ENCODE measurements around the gene MAP3K21.

MAP3K21 gene

GRCh38 chr1:233304489-233305102 lies 22.9 kb upstream of the MAP3K21 start:
- no peak overlapping the region for H3K27ac ChIP-seq
- TF ChIP-seq ZFX (IDR thresholded peaks at IDR 0.05) (no peak), CTCF (conservative IDR thresholded peaks at IDR 0.05) (peak; percentile 94)

GRCh38 chr1:233313434-233314155 lies 13.9 kb upstream of the MAP3K21 start:
- H3K27ac ChIP-seq = no peak overlapping the region
- TF ChIP-seq CTCF (conservative IDR thresholded peaks at IDR 0.05) (no peak), ZFX (IDR thresholded peaks at IDR 0.05) (no peak)

DNA sequence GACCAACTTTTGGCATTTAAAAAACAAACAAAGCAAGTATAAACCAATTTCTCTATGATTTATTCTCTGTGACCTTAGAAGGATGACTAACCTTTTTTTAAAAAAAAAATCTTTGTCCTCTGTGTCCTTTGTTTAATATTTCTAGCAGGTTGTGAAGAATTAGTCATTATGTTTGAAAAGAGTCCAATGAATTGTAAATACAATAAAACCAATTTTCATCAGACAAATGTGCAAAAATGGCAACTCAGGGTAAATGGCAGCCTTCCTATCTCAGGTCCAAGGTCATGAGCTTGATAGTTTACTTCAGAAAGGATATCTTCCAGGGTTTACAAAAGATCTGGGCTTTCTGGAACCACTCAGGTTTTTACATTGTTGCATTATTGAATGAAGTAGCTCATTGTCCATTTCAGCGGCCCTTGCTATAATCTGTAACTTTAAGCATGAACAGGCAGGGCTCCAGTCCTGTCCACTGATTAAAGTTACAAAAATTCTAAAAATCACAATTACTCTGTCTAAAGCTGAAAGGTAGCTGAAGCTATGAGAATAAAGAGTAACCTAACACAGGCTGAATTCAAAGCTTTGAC lies 11.7 kb upstream of the MAP3K21 start:
- TF ChIP-seq CTCF (conservative IDR thresholded peaks at IDR 0.05) (no peak), ZFX (IDR thresholded peaks at IDR 0.05) (no peak)
- no peak overlapping the region for H3K27ac ChIP-seq

- TF ChIP-seq CTCF (conservative IDR thresholded peaks at IDR 0.05) (no peak), ZFX (IDR thresholded peaks at IDR 0.05) (no peak)
- H3K27ac ChIP-seq = no peak overlapping the region
Measured at GRCh38 chr1:233316473-233316872, 11.1 kb upstream of the MAP3K21 start.

DNA sequence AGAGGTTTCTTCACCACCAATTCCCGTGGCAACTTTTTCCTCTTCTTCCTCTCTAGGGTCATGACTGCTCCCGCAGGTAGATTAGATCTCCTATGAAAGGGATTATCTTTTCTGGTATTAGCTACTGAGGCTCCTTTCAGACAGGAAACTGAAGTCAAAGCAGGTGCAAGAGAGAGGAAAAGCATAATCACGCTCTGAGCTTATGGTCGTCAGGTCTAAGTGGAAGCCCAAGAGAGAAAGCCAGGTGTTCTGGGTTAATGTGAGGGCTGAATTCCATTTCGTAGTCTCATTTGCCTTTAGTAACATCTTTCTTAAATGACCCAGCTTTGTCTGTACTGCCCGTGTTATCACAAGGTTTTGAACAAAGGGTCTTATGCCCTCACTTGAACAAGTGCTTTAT lies 8.3 kb upstream of the MAP3K21 start:
- H3K27ac ChIP-seq = no peak overlapping the region
- no peak for TF ChIP-seq CTCF (conservative IDR thresholded peaks at IDR 0.05)
- no peak for TF ChIP-seq ZFX (IDR thresholded peaks at IDR 0.05)

GRCh38 chr1:233320023-233320422 lies 7.5 kb upstream of the MAP3K21 start:
- no peak overlapping the region for H3K27ac ChIP-seq
- no peak for TF ChIP-seq ZFX (IDR thresholded peaks at IDR 0.05)
- no peak for TF ChIP-seq CTCF (conservative IDR thresholded peaks at IDR 0.05)

- no peak for TF ChIP-seq ZFX (IDR thresholded peaks at IDR 0.05)
- no peak for TF ChIP-seq CTCF (conservative IDR thresholded peaks at IDR 0.05)
- H3K27ac ChIP-seq = no peak overlapping the region
Measured at GRCh38 chr1:233323718-233324117, 3.8 kb upstream of the MAP3K21 start.
